Measurements from ENCODE around the gene AJM1.
"Not testable (repeated sequence)": the region's sequence is repeated elsewhere in the genome, so short reads cannot be mapped to it uniquely, and the experiment has no call there.

Gene AJM1

GRCh38 chr9:136867480-136867879 is 25.2 kb downstream of the AJM1 start:
- no peak for DNase-seq (ENCODE audit: low read depth in 1 of 2, low spot score in 1 of 2)
- H3K27me3 ChIP-seq (ENCODE audit: insufficient read depth, poor library complexity, severe bottlenecking), result no peaks in the 10 kb centered on the region
- TF ChIP-seq CTCF (IDR thresholded peaks at IDR 0.05; ENCODE audit: insufficient read depth, low read length) (no peak), SPI1 (IDR thresholded peaks at IDR 0.05; ENCODE audit: borderline replicate concordance, low read depth) (no peak), GABPA (IDR thresholded peaks at IDR 0.05; ENCODE audit: low read depth) (no peak), REST (IDR thresholded peaks at IDR 0.05; ENCODE audit: insufficient replicate concordance, low read depth) (no peak), POLR2AphosphoS5 (IDR thresholded peaks at IDR 0.05; ENCODE audit: low read depth) (no peak)
- H3K4me3 ChIP-seq (replicated peaks; ENCODE audit: insufficient read depth, low read length), result no peak overlapping the region
- H3K27ac ChIP-seq (replicated peaks), result no peak overlapping the region

- Histone ChIP-seq H3K4me3 (replicated peaks; ENCODE audit: insufficient read depth, low read length) (no peak overlapping the region), H3K27ac (replicated peaks) (no peak overlapping the region), H3K27me3 (ENCODE audit: insufficient read depth, poor library complexity, severe bottlenecking) (no peaks in the 10 kb centered on the region)
- no peak for TF ChIP-seq REST (IDR thresholded peaks at IDR 0.05; ENCODE audit: insufficient replicate concordance, low read depth)
- no peak for TF ChIP-seq GABPA (IDR thresholded peaks at IDR 0.05; ENCODE audit: low read depth)
- TF ChIP-seq POLR2AphosphoS5 (IDR thresholded peaks at IDR 0.05; ENCODE audit: low read depth), result no peak
- TF ChIP-seq CTCF (IDR thresholded peaks at IDR 0.05; ENCODE audit: insufficient read depth, low read length), result no peak
- no peak for TF ChIP-seq SPI1 (IDR thresholded peaks at IDR 0.05; ENCODE audit: borderline replicate concordance, low read depth)
- no peak for DNase-seq (ENCODE audit: low read depth in 1 of 2, low spot score in 1 of 2)
Observed at GRCh38 chr9:136867917-136868316, 25.6 kb downstream of the AJM1 start.

- no peak for DNase-seq (ENCODE audit: low read depth in 1 of 2, low spot score in 1 of 2)
- Histone ChIP-seq H3K27ac (replicated peaks) (no peak overlapping the region), H3K4me3 (replicated peaks; ENCODE audit: insufficient read depth, low read length) (no peak overlapping the region), H3K27me3 (ENCODE audit: insufficient read depth, poor library complexity, severe bottlenecking) (no peaks in the 10 kb centered on the region)
- TF ChIP-seq POLR2AphosphoS5 (IDR thresholded peaks at IDR 0.05; ENCODE audit: low read depth) (no peak), GABPA (IDR thresholded peaks at IDR 0.05; ENCODE audit: low read depth) (no peak), REST (IDR thresholded peaks at IDR 0.05; ENCODE audit: insufficient replicate concordance, low read depth) (no peak), CTCF (IDR thresholded peaks at IDR 0.05; ENCODE audit: insufficient read depth, low read length) (no peak), SPI1 (IDR thresholded peaks at IDR 0.05; ENCODE audit: borderline replicate concordance, low read depth) (no peak)
Observed at GRCh38 chr9:136868644-136869043, 26.4 kb downstream of the AJM1 start.

- DNase-seq (ENCODE audit: low read depth in 1 of 2, low spot score in 1 of 2); H3K4me3 ChIP-seq (replicated peaks; ENCODE audit: insufficient read depth, low read length); H3K27me3 ChIP-seq (ENCODE audit: insufficient read depth, poor library complexity, severe bottlenecking); H3K27ac ChIP-seq (replicated peaks): not testable (repeated sequence)
Observed at GRCh38 chr9:136869611-136870010, 27.3 kb downstream of the AJM1 start.
